GM10248 (cell line): ENCODE results near the gene GLT6D1.
"Not testable (repeated sequence)": the region's sequence is repeated elsewhere in the genome, so short reads cannot be mapped to it uniquely, and the experiment has no call there.

Experiments used
- CTCF ChIA-PET: fragments of 300-600 bp; sonication (Branson Sonifier 250); formaldehyde crosslinking; extraction: SDS; loops from one replicate; lab custom pipeline; 2021; ENCODE audit warnings: antibody characterized with exemption; lab: Yijun Ruan, JAX
- POLR2A ChIA-PET: fragments of 350-650 bp; sonication (Branson Sonifier 250); formaldehyde crosslinking; extraction: SDS; loops from one replicate; lab custom pipeline; 2020; ENCODE audit warnings: antibody characterized with exemption; lab: Yijun Ruan, JAX
- DNase-seq: peaks from one replicate; pipeline ENCODE4 v3.0.0; 2012; ENCODE audit errors: extremely low spot score
- TF ChIP-seq, protein P1 (sequence below): IDR thresholded peaks from 2 replicates; pipeline ENCODE4 v1.5.1; 2012; ENCODE audit warnings: mild to moderate bottlenecking, low read depth; ENCODE audit errors: extremely low read depth, missing control alignments, control extremely low read depth

GLT6D1 gene

DNA sequence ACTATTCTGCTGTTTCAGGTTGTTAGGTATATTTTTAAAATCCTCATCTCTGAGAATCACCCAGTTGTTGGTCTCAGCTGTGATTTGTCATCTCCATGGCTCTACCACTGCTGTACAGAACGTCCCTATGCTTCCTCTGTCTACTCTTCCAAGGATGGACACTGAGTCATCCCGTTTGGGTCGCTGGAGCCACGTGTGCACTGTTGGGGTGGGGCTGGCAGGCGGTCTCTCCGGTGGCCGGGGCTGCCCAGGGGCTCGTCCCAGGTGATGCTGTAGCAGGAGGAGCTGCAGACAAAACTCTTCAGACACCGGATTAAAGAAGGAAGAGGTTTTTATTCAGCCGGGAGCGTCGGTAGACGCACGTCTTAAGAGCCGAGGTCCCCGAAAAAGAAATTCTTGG is 40.7 kb upstream of the GLT6D1 start:
- DNase-seq, result no peak
- CTCF ChIA-PET, result no interaction called here
- TF ChIP-seq, protein P1, sequence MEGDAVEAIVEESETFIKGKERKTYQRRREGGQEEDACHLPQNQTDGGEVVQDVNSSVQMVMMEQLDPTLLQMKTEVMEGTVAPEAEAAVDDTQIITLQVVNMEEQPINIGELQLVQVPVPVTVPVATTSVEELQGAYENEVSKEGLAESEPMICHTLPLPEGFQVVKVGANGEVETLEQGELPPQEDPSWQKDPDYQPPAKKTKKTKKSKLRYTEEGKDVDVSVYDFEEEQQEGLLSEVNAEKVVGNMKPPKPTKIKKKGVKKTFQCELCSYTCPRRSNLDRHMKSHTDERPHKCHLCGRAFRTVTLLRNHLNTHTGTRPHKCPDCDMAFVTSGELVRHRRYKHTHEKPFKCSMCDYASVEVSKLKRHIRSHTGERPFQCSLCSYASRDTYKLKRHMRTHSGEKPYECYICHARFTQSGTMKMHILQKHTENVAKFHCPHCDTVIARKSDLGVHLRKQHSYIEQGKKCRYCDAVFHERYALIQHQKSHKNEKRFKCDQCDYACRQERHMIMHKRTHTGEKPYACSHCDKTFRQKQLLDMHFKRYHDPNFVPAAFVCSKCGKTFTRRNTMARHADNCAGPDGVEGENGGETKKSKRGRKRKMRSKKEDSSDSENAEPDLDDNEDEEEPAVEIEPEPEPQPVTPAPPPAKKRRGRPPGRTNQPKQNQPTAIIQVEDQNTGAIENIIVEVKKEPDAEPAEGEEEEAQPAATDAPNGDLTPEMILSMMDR, result no peak
- POLR2A ChIA-PET, result no interaction called here

DNA sequence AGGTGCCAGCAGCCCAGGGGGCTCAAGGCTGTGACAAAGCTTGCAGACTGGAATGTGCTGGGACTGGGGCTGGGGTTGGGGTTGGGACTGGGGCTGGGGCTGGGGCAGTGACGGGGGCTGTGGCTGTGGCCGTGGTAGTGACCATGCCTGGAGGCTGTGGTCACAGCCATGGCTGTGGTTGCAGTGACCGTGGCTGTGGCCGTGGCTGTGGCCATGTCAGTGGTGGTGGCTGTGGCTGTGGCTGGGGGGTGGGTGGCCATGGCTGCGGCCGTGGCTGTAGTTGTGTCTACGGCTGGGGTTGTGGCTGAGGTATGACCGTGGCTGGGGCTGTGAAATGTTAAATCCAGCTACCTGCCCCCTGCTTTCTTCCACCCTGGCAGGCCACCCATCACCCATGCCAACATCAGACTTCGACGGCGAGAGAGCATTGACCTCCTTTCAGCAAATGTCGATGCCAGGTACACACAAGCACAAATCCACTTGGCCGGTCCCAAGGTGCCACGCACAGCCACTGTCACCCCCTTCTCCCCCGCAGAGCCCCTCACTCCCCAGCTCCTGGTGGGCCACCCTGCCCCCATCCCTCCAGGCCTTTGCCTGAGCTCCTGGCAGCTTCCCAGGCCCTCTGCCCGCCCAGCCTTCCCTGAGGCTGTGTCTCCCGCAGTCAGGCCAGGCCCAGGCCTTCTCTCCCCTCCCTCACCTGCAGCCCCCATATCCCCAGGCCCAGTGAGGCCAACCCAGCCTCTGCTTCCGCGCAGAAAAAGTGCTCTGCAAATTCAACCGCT is 39.1 kb upstream of the GLT6D1 start:
- TF ChIP-seq, protein P1, result no peak
- no peak for DNase-seq
- ChIA-PET CTCF (interaction anchor here (1.2 kb wide), 1 partner anchor 10 kb away, joined by 3 read pairs; no protein-coding TSS in a partner anchor), POLR2A (no interaction called here)

DNA sequence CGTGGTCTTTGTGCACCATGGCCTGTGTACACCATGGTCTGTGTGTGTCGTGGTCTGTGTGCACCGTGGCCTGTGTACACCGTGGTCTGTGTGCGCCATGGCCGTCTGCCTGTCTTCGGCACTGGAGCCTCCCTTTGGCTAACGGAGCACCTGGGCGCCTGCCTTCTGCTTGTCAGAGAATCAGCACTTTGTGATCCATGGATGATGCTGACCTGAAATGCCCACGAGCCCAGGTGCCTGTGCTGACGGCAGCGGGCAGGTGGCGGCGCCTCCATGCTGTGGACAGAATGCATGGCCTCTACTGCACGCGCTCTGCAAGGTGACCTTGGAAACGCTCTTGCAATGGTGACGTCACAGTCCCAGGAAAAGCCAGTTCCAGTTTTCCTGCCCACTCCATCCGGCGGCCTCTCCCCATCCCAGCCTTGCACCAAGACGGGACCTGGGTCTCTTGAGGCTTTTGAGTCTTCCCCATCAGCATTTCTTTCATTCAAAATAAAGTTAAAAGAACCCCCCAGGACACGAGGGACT is 38.4 kb upstream of the GLT6D1 start:
- TF ChIP-seq, protein P1, result no peak
- ChIA-PET CTCF (interaction anchor here (1.2 kb wide), 1 partner anchor 9 kb away, joined by 3 read pairs; no protein-coding TSS in a partner anchor), POLR2A (no interaction called here)
- no peak for DNase-seq

DNA sequence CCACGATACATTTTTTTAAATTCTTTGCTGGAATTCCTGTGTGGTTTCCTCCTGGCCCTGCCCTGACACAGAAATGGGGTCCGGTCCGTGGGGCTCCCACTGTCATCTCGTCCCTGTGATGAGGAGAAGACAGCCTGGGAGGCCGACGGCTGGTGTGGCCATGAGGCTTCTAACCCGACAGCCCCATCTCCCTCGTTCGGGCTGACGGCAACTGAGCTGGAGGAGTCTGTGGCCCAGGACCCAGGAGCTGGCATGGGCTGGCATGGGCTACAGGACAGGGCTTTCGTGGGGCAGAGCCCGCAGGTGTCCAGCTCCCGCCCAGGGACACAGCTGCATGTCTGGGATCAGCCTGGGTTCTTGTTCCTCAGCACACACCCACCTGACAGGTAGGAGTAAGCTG is 37.6 kb upstream of the GLT6D1 start:
- CTCF ChIA-PET, result interaction anchor here (1.2 kb wide), 1 partner anchor 8 kb away, joined by 3 read pairs; no protein-coding TSS in a partner anchor
- no peak for DNase-seq
- POLR2A ChIA-PET, result no interaction called here
- TF ChIP-seq, protein P1, result no peak

DNA sequence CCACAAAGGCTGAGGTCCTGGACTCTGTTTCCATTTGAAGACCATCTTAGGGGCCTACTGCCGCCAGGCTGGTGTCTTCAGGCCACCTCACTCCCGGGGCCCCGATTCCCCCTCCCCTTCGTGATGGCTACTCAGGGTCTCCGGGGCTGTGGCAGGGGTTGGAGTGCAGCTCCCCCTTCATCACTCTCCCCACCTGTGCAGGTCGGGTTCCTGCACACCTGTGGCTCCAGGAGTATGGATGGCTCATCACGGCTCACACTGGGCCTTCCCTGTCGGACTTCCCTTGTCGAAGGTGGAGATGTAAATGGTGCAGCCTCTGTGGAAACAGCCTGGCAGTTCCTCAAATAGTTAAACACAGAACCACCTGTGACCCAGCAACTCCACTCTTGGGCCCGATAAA is 35.6 kb upstream of the GLT6D1 start:
- TF ChIP-seq, protein P1, result no peak
- no peak for DNase-seq
- CTCF ChIA-PET, result no interaction called here
- POLR2A ChIA-PET, result no interaction called here

DNA sequence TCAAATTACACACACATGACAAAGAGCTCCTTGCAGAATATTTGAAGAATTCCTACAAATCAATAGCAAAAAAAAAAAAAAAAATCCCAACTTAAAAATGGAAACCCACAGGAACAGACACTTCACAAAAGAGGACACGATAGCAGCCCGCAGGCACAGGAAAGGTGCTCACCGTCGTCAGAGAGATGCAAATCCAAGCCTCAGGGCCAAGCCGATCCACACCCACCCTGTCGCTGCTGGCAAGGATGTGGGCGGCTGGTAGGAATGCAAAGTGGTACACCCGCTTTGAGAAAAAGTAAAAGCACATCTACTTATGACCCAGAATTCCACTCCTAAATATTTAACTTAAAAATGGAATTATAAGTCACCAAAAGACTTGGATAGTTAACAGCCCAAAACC is 34.6 kb upstream of the GLT6D1 start:
- POLR2A ChIA-PET, result no interaction called here
- CTCF ChIA-PET, result no interaction called here
- DNase-seq, result no peak
- TF ChIP-seq, protein P1, result no peak

DNA sequence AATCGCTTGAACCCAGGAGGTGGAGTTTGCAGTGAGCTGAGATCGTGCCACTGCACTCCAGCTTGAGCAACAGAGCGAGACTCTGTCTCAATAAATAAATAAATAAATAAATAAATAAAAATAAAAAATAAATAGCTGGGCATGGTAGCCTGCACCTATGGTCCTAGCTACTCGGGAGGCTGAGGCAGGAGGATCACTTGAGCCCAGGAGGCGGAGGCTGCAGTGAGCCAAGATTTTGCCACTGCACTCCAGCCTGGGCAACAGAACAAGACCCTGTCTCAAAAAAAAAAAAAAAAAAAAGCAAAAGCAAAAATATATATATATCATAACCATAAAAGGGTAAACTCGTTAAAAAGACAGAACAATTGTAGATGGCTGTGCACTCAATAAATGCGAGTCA is 33.4 kb upstream of the GLT6D1 start:
- POLR2A ChIA-PET, CTCF ChIA-PET: not testable (repeated sequence)

More for the DNA sequence above, 33.4 kb upstream of the GLT6D1 start:
- DNase-seq, result not testable (repeated sequence)
